Lower lobe of right lung (tissue), 2 donors: ENCODE data around the gene RREB1. TPM values are rescaled to one million over a fixed set of nuclear protein-coding genes. Genes with fewer than 3 reads are reported as not detected.

Experiments
- ATAC-seq, 2 donors: fragments of 200-7000 bp; cut with Tn5 transposase; one replicate each; pipeline ENCODE4 v1.9.1; 2020 to 2022; ENCODE audit warnings: mild to moderate bottlenecking in 2 of 2, moderate library complexity in 2 of 2
- DNase-seq: peaks from one replicate; pipeline ENCODE4 v3.0.0-alpha.2; 2020
- H3K27ac ChIP-seq: fragments of 200-600 bp; one replicate; pipeline ENCODE4 v1.8.0; 2022
- H3K27me3 ChIP-seq: fragments of 200-600 bp; one replicate; pipeline ENCODE4 v1.8.0; 2022; ENCODE audit warnings: low read depth
- H3K36me3 ChIP-seq: fragments of 200-600 bp; one replicate; pipeline ENCODE4 v1.8.0; 2022; ENCODE audit warnings: mild to moderate bottlenecking
- H3K4me1 ChIP-seq: fragments of 200-600 bp; one replicate; pipeline ENCODE4 v1.8.0; 2022
- H3K4me3 ChIP-seq: fragments of 200-600 bp; one replicate; pipeline ENCODE4 v1.8.0; 2022; ENCODE audit warnings: mild to moderate bottlenecking
- H3K9me3 ChIP-seq: fragments of 200-600 bp; one replicate; pipeline ENCODE4 v1.8.0; 2022
- intact Hi-C: fragments of 100-400 bp; cut with DNase I; formaldehyde crosslinking; loops from one replicate; pipeline ENCODE4 v1.11.0; 2022
- total RNA-seq: library from RNA; stranded (reverse); fragmentation: NEBNext Ultra II Directional; extraction: Animal tissue kit (Norgen Biotek cat#: 25700); gene quantifications from one replicate; pipeline ENCODE4 v1.2.1, GENCODE V29; 2021
- TF ChIP-seq, protein P1 (sequence below): fragments of 200-600 bp; IDR thresholded peaks from one replicate; pipeline ENCODE4 v1.8.0; 2022; ENCODE audit warnings: antibody characterized with exemption, mild to moderate bottlenecking
- donor health status: DM: no; HTN: yes; CAD: no; lungs with severe emphysema.

RREB1 gene
- total RNA-seq, 1 donor from 2014 or later: 62.8 TPM

- H3K9me3 ChIP-seq: no peaks in the 10 kb centered on the region
- H3K4me3 ChIP-seq: no peak overlapping the region
- no peak overlapping the region for H3K27ac ChIP-seq
- H3K27me3 ChIP-seq: no peaks in the 10 kb centered on the region
- no peak for ATAC-seq
- TF ChIP-seq, protein P1, sequence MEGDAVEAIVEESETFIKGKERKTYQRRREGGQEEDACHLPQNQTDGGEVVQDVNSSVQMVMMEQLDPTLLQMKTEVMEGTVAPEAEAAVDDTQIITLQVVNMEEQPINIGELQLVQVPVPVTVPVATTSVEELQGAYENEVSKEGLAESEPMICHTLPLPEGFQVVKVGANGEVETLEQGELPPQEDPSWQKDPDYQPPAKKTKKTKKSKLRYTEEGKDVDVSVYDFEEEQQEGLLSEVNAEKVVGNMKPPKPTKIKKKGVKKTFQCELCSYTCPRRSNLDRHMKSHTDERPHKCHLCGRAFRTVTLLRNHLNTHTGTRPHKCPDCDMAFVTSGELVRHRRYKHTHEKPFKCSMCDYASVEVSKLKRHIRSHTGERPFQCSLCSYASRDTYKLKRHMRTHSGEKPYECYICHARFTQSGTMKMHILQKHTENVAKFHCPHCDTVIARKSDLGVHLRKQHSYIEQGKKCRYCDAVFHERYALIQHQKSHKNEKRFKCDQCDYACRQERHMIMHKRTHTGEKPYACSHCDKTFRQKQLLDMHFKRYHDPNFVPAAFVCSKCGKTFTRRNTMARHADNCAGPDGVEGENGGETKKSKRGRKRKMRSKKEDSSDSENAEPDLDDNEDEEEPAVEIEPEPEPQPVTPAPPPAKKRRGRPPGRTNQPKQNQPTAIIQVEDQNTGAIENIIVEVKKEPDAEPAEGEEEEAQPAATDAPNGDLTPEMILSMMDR: no peak
- no peaks in the 10 kb centered on the region for H3K4me1 ChIP-seq
- no peak for DNase-seq
- intact Hi-C loops: no loop called here
- H3K36me3 ChIP-seq: no peaks in the 10 kb centered on the region
Observed at GRCh38 chr6:7077856-7078255, 29.9 kb upstream of the RREB1 start.

- intact Hi-C loops: no loop called here
- ATAC-seq: no peak
- no peak for DNase-seq
- Histone ChIP-seq H3K4me3 (no peak overlapping the region), H3K27ac (no peak overlapping the region), H3K36me3 (no peaks in the 10 kb centered on the region), H3K27me3 (no peaks in the 10 kb centered on the region), H3K9me3 (no peaks in the 10 kb centered on the region), H3K4me1 (no peaks in the 10 kb centered on the region)
- TF ChIP-seq, protein P1: no peak
Observed at GRCh38 chr6:7078856-7079255, 28.9 kb upstream of the RREB1 start.

DNA sequence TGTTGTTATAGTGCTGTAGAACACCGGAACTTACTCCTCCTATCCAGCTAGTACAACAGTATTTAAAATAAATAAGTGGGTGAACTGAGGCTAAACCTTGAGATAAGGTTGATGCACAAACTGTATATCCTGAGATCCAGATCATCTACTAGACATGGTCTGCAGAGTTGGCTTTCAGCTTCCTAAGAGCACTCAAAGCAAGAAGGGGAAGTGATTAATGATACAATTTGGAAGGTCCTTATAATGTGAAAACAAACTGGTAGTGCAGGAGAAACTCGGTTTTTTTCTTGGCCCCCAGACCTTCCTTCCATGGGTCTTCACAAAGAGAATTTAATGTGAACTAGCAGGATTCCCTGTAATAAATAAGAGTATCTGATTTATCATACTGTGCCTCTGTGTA lies 27.4 kb upstream of the RREB1 start:
- no peak overlapping the region for H3K27ac ChIP-seq
- no peak overlapping the region for H3K4me3 ChIP-seq
- DNase-seq (no peak), ATAC-seq (no peak)
- H3K9me3 ChIP-seq: no peaks in the 10 kb centered on the region
- H3K4me1 ChIP-seq: no peaks in the 10 kb centered on the region
- no peaks in the 10 kb centered on the region for H3K27me3 ChIP-seq
- H3K36me3 ChIP-seq: no peaks in the 10 kb centered on the region
- intact Hi-C loops: no loop called here
- TF ChIP-seq, protein P1: no peak

GRCh38 chr6:7085911-7086310 lies 21.9 kb upstream of the RREB1 start:
- peak; percentile 55 for DNase-seq
- Histone ChIP-seq H3K9me3 (no peaks in the 10 kb centered on the region), H3K27ac (no peak overlapping the region), H3K36me3 (no peaks in the 10 kb centered on the region), H3K4me3 (no peak overlapping the region), H3K4me1 (peaks cover 20% of the 10 kb centered on the region), H3K27me3 (no peaks in the 10 kb centered on the region)
- intact Hi-C loops: no loop called here
- ATAC-seq: peak; percentile 38 to 46
- TF ChIP-seq, protein P1: no peak

DNA sequence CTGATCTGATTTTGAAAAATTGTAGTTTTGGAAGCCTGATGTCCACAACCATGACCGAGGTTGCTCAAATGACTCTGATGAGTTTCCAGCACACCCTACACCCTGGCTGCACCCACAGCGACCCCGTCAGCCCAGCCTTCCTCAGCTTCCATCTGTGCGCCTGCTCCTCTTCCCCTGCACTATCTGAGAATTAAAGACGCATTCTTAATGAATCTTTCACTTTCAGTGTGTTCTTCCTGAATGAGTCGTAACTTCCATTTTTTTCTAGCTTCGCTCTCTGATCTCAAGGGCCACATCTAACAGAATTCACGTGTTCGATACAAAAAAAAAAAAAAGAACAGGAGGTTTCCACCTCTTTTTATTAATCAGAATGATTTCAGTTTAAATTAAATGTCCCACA lies 21.3 kb upstream of the RREB1 start:
- Histone ChIP-seq H3K27me3 (no peaks in the 10 kb centered on the region), H3K4me1 (peaks cover 20% of the 10 kb centered on the region), H3K4me3 (peak overlapping the region; percentile 49), H3K9me3 (no peaks in the 10 kb centered on the region), H3K36me3 (no peaks in the 10 kb centered on the region), H3K27ac (peak overlapping the region; percentile 74)
- intact Hi-C loops: no loop called here
- peak; percentile 83 to 88 for ATAC-seq
- TF ChIP-seq, protein P1: no peak
- DNase-seq: peak; percentile 67

DNA sequence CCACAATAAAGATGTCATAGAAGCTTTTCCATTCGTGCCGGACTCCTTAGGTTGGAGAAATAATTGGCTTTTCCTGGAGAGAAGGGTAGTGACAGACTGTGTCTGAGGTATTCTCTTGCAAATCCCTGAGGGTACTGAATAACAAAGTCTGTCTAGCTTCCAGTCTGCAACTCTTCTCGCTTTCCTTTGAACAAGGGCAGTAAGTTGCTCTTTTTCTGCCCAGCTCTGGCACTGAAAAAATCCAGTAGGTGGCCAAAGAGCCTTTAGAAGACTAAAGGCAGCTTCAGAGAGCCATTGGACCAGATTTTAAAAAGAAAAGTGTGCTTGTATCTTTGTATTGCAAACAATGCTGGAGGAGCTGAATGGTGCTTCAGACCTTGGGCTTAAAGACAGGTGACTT lies 20.7 kb upstream of the RREB1 start:
- TF ChIP-seq, protein P1: peak; percentile 28
- no peaks in the 10 kb centered on the region for H3K27me3 ChIP-seq
- DNase-seq: no peak
- H3K27ac ChIP-seq: peak overlapping the region; percentile 74
- H3K4me3 ChIP-seq: peak overlapping the region; percentile 49
- H3K36me3 ChIP-seq: no peaks in the 10 kb centered on the region
- ATAC-seq: peak; percentile 31 to 73
- peaks cover 20% of the 10 kb centered on the region for H3K4me1 ChIP-seq
- H3K9me3 ChIP-seq: no peaks in the 10 kb centered on the region
- intact Hi-C loops: no loop called here
